NCI-H82 (cell line): ENCODE measurements around the gene TWIST2.

ENCODE experiments used
- DNase-seq: peaks from one replicate; lab custom pipeline; 2025; lab: John Stamatoyannopoulos, UW

The TWIST2 gene

GRCh38 chr2:238956676-238957075 lies 108.8 kb downstream of the TWIST2 start:
- no peak for DNase-seq
